Measurements from ENCODE around the gene MMP24. TPM values are rescaled to one million over a fixed set of nuclear protein-coding genes. Genes with fewer than 3 reads are reported as not detected.
"Not testable (repeated sequence)": the region's sequence is repeated elsewhere in the genome, so short reads cannot be mapped to it uniquely, and the experiment has no call there.

Gene MMP24
- total RNA-seq, 3 donors from 2014 or later = 0.80 to 2.5 (median 0.98) TPM

GRCh38 chr20:35262731-35263531 is 36.4 kb downstream of the MMP24 start:
- intact Hi-C loops (cut with DNase I; ENCODE audit: low total_unique reads); H3K9me3 ChIP-seq; H3K27me3 ChIP-seq; H3K36me3 ChIP-seq; H3K4me1 ChIP-seq: not testable (repeated sequence)
- peak in 1 of 2 donors; percentile 88 for DNase-seq (ENCODE audit: low spot score in 2 of 2)
- Histone ChIP-seq H3K4me3 (peak overlapping the region in 2 of 3 donors; percentile 13 to 31), H3K27ac (peak overlapping the region; percentile 93 to 94)
- peak in 1 of 3 donors; percentile 30 for TF ChIP-seq CTCF (IDR thresholded peaks at IDR 0.05)

- intact Hi-C loops (cut with DNase I; ENCODE audit: low total_unique reads) = no loop called here
- peak in 1 of 2 donors; percentile 56 for DNase-seq (ENCODE audit: low spot score in 2 of 2)
- Histone ChIP-seq H3K4me3 (peak overlapping the region in 2 of 3 donors; percentile 13 to 31), H3K27me3 (no peaks in the 10 kb centered on the region), H3K4me1 (no peaks in the 10 kb centered on the region), H3K9me3 (no peaks in the 10 kb centered on the region), H3K27ac (peak overlapping the region; percentile 93 to 94), H3K36me3 (no peaks in the 10 kb centered on the region)
- TF ChIP-seq POLR2AphosphoS5 (IDR thresholded peaks at IDR 0.05) = no peak
- TF ChIP-seq POLR2A (IDR thresholded peaks at IDR 0.05) = no peak
- TF ChIP-seq CTCF (IDR thresholded peaks at IDR 0.05) = no peak
These were observed 37.2 kb downstream of the MMP24 start for GRCh38 chr20:35263532-35264341.

GRCh38 chr20:35264755-35265154 is 38.3 kb downstream of the MMP24 start:
- Histone ChIP-seq H3K36me3 (no peaks in the 10 kb centered on the region), H3K27me3 (no peaks in the 10 kb centered on the region), H3K4me1 (no peaks in the 10 kb centered on the region), H3K4me3 (no peak overlapping the region), H3K27ac (peak overlapping the region; percentile 52 to 93), H3K9me3 (no peaks in the 10 kb centered on the region)
- intact Hi-C loops (cut with DNase I; ENCODE audit: low total_unique reads) = no loop called here
- DNase-seq (ENCODE audit: low spot score in 2 of 2) = peak in 1 of 2 donors; percentile 44
- TF ChIP-seq POLR2AphosphoS5 (IDR thresholded peaks at IDR 0.05) (no peak), POLR2A (IDR thresholded peaks at IDR 0.05) (no peak), CTCF (IDR thresholded peaks at IDR 0.05) (no peak)

- DNase-seq (ENCODE audit: low spot score in 2 of 2) = no peak
These were observed 40.6 kb downstream of the MMP24 start for GRCh38 chr20:35267092-35267491.

More at GRCh38 chr20:35267092-35267491, 40.6 kb downstream of the MMP24 start:
- intact Hi-C loops (cut with DNase I; ENCODE audit: low total_unique reads) = no loop called here
- H3K4me3 ChIP-seq = no peak overlapping the region
- no peaks in the 10 kb centered on the region for H3K9me3 ChIP-seq
- H3K4me1 ChIP-seq = no peaks in the 10 kb centered on the region
- TF ChIP-seq POLR2AphosphoS5 (IDR thresholded peaks at IDR 0.05) = no peak
- TF ChIP-seq CTCF (IDR thresholded peaks at IDR 0.05) = no peak
- H3K27ac ChIP-seq = no peak overlapping the region
- no peaks in the 10 kb centered on the region for H3K36me3 ChIP-seq
- no peaks in the 10 kb centered on the region for H3K27me3 ChIP-seq
